ENCODE data around the gene EHHADH.

GRCh38 chr3:185216607-185216958 lies 37.3 kb downstream of the EHHADH start:
- TF ChIP-seq EZH2phosphoT487 (IDR thresholded peaks at IDR 0.05; ENCODE audit: borderline replicate concordance, low read depth, low read length) = no peak
- no peak for TF ChIP-seq CTCF (conservative IDR thresholded peaks at IDR 0.05; ENCODE audit: low read length)
